ENCODE results near the gene KISS1R.
"Not testable (repeated sequence)": the region's sequence is repeated elsewhere in the genome, so short reads cannot be mapped to it uniquely, and the experiment has no call there.

KISS1R gene

GRCh38 chr19:955803-956765, 39.0 kb downstream of the KISS1R start:
- DNase-seq = no peak

GRCh38 chr19:956766-957440, 39.8 kb downstream of the KISS1R start:
- no peak for DNase-seq

- DNase-seq = not testable (repeated sequence)
These were observed 40.4 kb downstream of the KISS1R start for GRCh38 chr19:957578-957977.

GRCh38 chr19:958967-959855, 42.1 kb downstream of the KISS1R start:
- DNase-seq = no peak

- no peak for DNase-seq
These were observed 42.9 kb downstream of the KISS1R start for GRCh38 chr19:960020-960419.

GRCh38 chr19:960601-960938, 43.4 kb downstream of the KISS1R start:
- no peak for DNase-seq

- DNase-seq = no peak
These were observed 44.9 kb downstream of the KISS1R start for GRCh38 chr19:961866-962620.

GRCh38 chr19:962683-963400, 45.7 kb downstream of the KISS1R start:
- no peak for DNase-seq

GRCh38 chr19:963486-963951, 46.4 kb downstream of the KISS1R start:
- no peak for DNase-seq

- no peak for DNase-seq
These were observed 47.0 kb downstream of the KISS1R start for GRCh38 chr19:964116-964520.

- DNase-seq = no peak
These were observed 47.9 kb downstream of the KISS1R start for GRCh38 chr19:964761-965694.

GRCh38 chr19:966485-967088, 49.5 kb downstream of the KISS1R start:
- no peak for DNase-seq

Measured in NCI-H1105 treated with DMSO at 0.1 percent for 48 hours (cell line).